WTC11 (cell line): ENCODE data around the gene LNX1. TPM values are rescaled to one million over a fixed set of nuclear protein-coding genes. Genes with fewer than 3 reads are reported as not detected.

Source experiments
- ATAC-seq: fragments of 200-7000 bp; cut with Tn5 transposase; 2 replicates; pipeline ENCODE4 v1.10.0; 2021; ENCODE audit warnings: mild to moderate bottlenecking, moderate library complexity
- CTCF ChIA-PET: fragments of 300-600 bp; sonication (Branson Sonifier 250); formaldehyde crosslinking; loops from one replicate; lab custom pipeline; 2021; ENCODE audit warnings: antibody characterized with exemption; lab: Charles Lee
- POLR2A ChIA-PET: fragments of 350-600 bp; sonication (Branson Sonifier 250); formaldehyde crosslinking; loops from one replicate; lab custom pipeline; 2021; ENCODE audit warnings: antibody characterized with exemption; lab: Charles Lee
- DNase-seq: peaks from one replicate; pipeline ENCODE4 v3.0.0; 2021; ENCODE audit warnings: low spot score
- H3K27ac Mint-ChIP-seq: 2 replicates; pipeline ENCODE4 v1.8.0; 2021; ENCODE audit warnings: mixed read lengths
- H3K27me3 Mint-ChIP-seq: 2 replicates; pipeline ENCODE4 v1.8.0; 2021; ENCODE audit warnings: low read depth, mild to moderate bottlenecking, moderate library complexity, mixed read lengths
- H3K36me3 Mint-ChIP-seq: 2 replicates; pipeline ENCODE4 v1.8.0; 2021; ENCODE audit warnings: mixed read lengths
- H3K4me1 Mint-ChIP-seq: 2 replicates; pipeline ENCODE4 v1.8.0; 2022; ENCODE audit warnings: mixed read lengths
- H3K4me3 Mint-ChIP-seq: 2 replicates; pipeline ENCODE4 v1.8.0; 2021; ENCODE audit warnings: mild to moderate bottlenecking, moderate library complexity, mixed read lengths
- H3K9me3 Mint-ChIP-seq: 2 replicates; pipeline ENCODE4 v1.8.0; 2021; ENCODE audit warnings: mixed read lengths
- ATF1 ChIP-seq: sonication (generic); formaldehyde crosslinking; IDR thresholded peaks from 2 replicates; pipeline ENCODE4 v1.8.1; 2023; ENCODE audit warnings: mild to moderate bottlenecking, moderate library complexity, missing genetic modification reagents
- CBFB ChIP-seq: sonication (generic); formaldehyde crosslinking; IDR thresholded peaks from 2 replicates; pipeline ENCODE4 v1.8.1; 2022; ENCODE audit warnings: mild to moderate bottlenecking, low read depth, missing genetic modification reagents
- ESRRA ChIP-seq: sonication (generic); formaldehyde crosslinking; IDR thresholded peaks from 2 replicates; pipeline ENCODE4 v1.8.1; 2022; ENCODE audit warnings: mild to moderate bottlenecking, missing genetic modification reagents, borderline replicate concordance
- NR1H2 ChIP-seq: sonication (generic); formaldehyde crosslinking; IDR thresholded peaks from 2 replicates; pipeline ENCODE4 v1.9.0; 2021; ENCODE audit warnings: mild to moderate bottlenecking, moderate library complexity, missing genetic modification reagents
- RELA ChIP-seq: sonication (generic); formaldehyde crosslinking; IDR thresholded peaks from 2 replicates; pipeline ENCODE4 v1.8.1; 2022; ENCODE audit warnings: missing genetic modification reagents, mild to moderate bottlenecking, borderline replicate concordance
- TCF7 ChIP-seq: sonication (generic); formaldehyde crosslinking; IDR thresholded peaks from 2 replicates; pipeline ENCODE4 v1.8.0; 2022; ENCODE audit warnings: mild to moderate bottlenecking, low read depth, missing genetic modification reagents, moderate library complexity
- ZBTB21 ChIP-seq: sonication (generic); formaldehyde crosslinking; IDR thresholded peaks from 2 replicates; pipeline ENCODE4 v1.8.1; 2023; ENCODE audit warnings: mild to moderate bottlenecking, missing genetic modification reagents, borderline replicate concordance
- total RNA-seq: library from RNA; stranded (reverse); gene quantifications from 3 replicates; pipeline ENCODE4 v1.2.3, GENCODE V29; 2021
- TF ChIP-seq, protein P1 (sequence below): sonication (generic); formaldehyde crosslinking; IDR thresholded peaks from 2 replicates; pipeline ENCODE4 v1.8.1; 2022; ENCODE audit warnings: low read depth, missing genetic modification reagents, borderline replicate concordance
- TF ChIP-seq, protein P2 (sequence below): fragments of 250-450 bp; sonication (Bioruptor Pico); IDR thresholded peaks from 2 replicates; pipeline ENCODE4 v1.9.0; 2021; ENCODE audit warnings: mild to moderate bottlenecking, borderline replicate concordance
- TF ChIP-seq, protein P3 (sequence below): sonication (generic); formaldehyde crosslinking; IDR thresholded peaks from 2 replicates; pipeline ENCODE4 v1.8.1; 2023; ENCODE audit warnings: mild to moderate bottlenecking, missing genetic modification reagents, moderate library complexity
- TF ChIP-seq, protein P4 (sequence below): fragments of 200-600 bp; IDR thresholded peaks from 2 replicates; pipeline ENCODE4 v1.8.0; 2022; ENCODE audit warnings: antibody characterized with exemption
- TF ChIP-seq, protein P5 (sequence below): sonication (generic); formaldehyde crosslinking; IDR thresholded peaks from 2 replicates; pipeline ENCODE4 v1.8.1; 2022; ENCODE audit warnings: missing genetic modification reagents, borderline replicate concordance
- TF ChIP-seq, protein P6 (sequence below): sonication (generic); formaldehyde crosslinking; IDR thresholded peaks from 2 replicates; pipeline ENCODE4 v1.8.1; 2022; ENCODE audit warnings: mild to moderate bottlenecking, moderate library complexity, missing genetic modification reagents
- TF ChIP-seq, protein P7 (sequence below): sonication (generic); formaldehyde crosslinking; IDR thresholded peaks from 2 replicates; pipeline ENCODE4 v1.8.0; 2023; ENCODE audit warnings: missing genetic modification reagents, mild to moderate bottlenecking, borderline replicate concordance
- TF ChIP-seq, protein P8 (sequence below): sonication (generic); formaldehyde crosslinking; conservative IDR thresholded peaks from 2 replicates; pipeline ENCODE4 v1.8.1; 2022; ENCODE audit warnings: mild to moderate bottlenecking, missing genetic modification reagents
- TF ChIP-seq, protein P9 (sequence below): fragments of 250-450 bp; sonication (Bioruptor Pico); IDR thresholded peaks from 2 replicates; pipeline ENCODE4 v1.8.0; 2021; ENCODE audit warnings: mild to moderate bottlenecking

Gene LNX1
- total RNA-seq, 1 experiment from 2014 or later: 5.9 TPM

DNA sequence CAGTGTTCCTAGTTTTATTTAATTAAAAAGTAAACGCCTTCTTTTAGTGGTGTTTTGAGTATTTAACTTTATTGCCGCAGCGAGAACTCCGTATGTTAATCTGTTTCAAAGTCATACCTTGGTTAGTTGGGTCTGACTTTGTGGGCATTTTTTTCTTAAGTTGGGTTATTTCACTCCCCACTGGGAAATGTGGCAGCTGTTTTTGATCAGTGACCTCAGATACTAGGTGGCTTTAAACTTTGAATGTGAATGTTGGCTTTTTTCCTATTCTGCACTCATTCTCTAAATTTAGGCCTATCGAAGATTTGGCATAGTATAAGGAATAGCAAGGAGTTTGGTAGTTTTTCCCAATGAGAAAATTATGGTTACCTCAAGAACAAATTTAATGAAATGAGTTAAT is 127.9 kb downstream of the LNX1 start (continued):
- TF ChIP-seq, protein P1, sequence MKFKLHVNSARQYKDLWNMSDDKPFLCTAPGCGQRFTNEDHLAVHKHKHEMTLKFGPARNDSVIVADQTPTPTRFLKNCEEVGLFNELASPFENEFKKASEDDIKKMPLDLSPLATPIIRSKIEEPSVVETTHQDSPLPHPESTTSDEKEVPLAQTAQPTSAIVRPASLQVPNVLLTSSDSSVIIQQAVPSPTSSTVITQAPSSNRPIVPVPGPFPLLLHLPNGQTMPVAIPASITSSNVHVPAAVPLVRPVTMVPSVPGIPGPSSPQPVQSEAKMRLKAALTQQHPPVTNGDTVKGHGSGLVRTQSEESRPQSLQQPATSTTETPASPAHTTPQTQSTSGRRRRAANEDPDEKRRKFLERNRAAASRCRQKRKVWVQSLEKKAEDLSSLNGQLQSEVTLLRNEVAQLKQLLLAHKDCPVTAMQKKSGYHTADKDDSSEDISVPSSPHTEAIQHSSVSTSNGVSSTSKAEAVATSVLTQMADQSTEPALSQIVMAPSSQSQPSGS (CRISPR knock-in tag): no peak
- TF ChIP-seq, protein P2, sequence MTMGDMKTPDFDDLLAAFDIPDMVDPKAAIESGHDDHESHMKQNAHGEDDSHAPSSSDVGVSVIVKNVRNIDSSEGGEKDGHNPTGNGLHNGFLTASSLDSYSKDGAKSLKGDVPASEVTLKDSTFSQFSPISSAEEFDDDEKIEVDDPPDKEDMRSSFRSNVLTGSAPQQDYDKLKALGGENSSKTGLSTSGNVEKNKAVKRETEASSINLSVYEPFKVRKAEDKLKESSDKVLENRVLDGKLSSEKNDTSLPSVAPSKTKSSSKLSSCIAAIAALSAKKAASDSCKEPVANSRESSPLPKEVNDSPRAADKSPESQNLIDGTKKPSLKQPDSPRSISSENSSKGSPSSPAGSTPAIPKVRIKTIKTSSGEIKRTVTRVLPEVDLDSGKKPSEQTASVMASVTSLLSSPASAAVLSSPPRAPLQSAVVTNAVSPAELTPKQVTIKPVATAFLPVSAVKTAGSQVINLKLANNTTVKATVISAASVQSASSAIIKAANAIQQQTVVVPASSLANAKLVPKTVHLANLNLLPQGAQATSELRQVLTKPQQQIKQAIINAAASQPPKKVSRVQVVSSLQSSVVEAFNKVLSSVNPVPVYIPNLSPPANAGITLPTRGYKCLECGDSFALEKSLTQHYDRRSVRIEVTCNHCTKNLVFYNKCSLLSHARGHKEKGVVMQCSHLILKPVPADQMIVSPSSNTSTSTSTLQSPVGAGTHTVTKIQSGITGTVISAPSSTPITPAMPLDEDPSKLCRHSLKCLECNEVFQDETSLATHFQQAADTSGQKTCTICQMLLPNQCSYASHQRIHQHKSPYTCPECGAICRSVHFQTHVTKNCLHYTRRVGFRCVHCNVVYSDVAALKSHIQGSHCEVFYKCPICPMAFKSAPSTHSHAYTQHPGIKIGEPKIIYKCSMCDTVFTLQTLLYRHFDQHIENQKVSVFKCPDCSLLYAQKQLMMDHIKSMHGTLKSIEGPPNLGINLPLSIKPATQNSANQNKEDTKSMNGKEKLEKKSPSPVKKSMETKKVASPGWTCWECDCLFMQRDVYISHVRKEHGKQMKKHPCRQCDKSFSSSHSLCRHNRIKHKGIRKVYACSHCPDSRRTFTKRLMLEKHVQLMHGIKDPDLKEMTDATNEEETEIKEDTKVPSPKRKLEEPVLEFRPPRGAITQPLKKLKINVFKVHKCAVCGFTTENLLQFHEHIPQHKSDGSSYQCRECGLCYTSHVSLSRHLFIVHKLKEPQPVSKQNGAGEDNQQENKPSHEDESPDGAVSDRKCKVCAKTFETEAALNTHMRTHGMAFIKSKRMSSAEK: no peak
- TF ChIP-seq, protein P3, sequence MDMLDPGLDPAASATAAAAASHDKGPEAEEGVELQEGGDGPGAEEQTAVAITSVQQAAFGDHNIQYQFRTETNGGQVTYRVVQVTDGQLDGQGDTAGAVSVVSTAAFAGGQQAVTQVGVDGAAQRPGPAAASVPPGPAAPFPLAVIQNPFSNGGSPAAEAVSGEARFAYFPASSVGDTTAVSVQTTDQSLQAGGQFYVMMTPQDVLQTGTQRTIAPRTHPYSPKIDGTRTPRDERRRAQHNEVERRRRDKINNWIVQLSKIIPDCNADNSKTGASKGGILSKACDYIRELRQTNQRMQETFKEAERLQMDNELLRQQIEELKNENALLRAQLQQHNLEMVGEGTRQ (CRISPR knock-in tag): no peak
- TF ChIP-seq, protein P4, sequence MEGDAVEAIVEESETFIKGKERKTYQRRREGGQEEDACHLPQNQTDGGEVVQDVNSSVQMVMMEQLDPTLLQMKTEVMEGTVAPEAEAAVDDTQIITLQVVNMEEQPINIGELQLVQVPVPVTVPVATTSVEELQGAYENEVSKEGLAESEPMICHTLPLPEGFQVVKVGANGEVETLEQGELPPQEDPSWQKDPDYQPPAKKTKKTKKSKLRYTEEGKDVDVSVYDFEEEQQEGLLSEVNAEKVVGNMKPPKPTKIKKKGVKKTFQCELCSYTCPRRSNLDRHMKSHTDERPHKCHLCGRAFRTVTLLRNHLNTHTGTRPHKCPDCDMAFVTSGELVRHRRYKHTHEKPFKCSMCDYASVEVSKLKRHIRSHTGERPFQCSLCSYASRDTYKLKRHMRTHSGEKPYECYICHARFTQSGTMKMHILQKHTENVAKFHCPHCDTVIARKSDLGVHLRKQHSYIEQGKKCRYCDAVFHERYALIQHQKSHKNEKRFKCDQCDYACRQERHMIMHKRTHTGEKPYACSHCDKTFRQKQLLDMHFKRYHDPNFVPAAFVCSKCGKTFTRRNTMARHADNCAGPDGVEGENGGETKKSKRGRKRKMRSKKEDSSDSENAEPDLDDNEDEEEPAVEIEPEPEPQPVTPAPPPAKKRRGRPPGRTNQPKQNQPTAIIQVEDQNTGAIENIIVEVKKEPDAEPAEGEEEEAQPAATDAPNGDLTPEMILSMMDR: no peak
- TF ChIP-seq TCF7 (CRISPR knock-in tag): no peak
- TF ChIP-seq, protein P5, sequence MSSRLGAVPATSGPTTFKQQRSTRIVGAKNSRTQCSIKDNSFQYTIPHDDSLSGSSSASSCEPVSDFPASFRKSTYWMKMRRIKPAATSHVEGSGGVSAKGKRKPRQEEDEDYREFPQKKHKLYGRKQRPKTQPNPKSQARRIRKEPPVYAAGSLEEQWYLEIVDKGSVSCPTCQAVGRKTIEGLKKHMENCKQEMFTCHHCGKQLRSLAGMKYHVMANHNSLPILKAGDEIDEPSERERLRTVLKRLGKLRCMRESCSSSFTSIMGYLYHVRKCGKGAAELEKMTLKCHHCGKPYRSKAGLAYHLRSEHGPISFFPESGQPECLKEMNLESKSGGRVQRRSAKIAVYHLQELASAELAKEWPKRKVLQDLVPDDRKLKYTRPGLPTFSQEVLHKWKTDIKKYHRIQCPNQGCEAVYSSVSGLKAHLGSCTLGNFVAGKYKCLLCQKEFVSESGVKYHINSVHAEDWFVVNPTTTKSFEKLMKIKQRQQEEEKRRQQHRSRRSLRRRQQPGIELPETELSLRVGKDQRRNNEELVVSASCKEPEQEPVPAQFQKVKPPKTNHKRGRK: no peak

DNA sequence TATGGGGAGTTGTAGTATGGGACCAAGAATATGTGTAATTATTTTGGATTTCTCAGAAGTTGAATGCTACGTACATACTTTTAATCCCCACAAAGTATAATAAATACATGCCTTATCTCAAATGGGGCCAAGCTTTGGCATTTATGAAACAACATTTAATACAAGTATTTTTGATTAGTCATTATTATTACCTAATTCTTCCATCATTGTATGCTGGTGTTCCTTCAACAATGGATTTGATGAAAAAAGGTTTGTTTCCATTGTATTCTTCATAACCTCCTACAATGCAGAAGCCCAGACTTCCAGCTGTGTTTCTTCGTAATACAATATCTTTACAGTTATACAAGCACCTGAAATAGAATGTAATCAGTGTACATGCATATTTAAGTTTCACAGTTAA is 130.0 kb downstream of the LNX1 start:
- no peaks in the 10 kb centered on the region for H3K4me1 Mint-ChIP-seq
- H3K9me3 Mint-ChIP-seq: peaks cover 10% of the 10 kb centered on the region
- H3K27me3 Mint-ChIP-seq: no peaks in the 10 kb centered on the region
- CTCF ChIA-PET: no interaction called here
- ATAC-seq (no peak), DNase-seq (no peak)
- peaks cover 48% of the 10 kb centered on the region for H3K36me3 Mint-ChIP-seq
- no peak overlapping the region for H3K27ac Mint-ChIP-seq
- POLR2A ChIA-PET: no interaction called here
- no peak overlapping the region for H3K4me3 Mint-ChIP-seq
- TF ChIP-seq, protein P6, sequence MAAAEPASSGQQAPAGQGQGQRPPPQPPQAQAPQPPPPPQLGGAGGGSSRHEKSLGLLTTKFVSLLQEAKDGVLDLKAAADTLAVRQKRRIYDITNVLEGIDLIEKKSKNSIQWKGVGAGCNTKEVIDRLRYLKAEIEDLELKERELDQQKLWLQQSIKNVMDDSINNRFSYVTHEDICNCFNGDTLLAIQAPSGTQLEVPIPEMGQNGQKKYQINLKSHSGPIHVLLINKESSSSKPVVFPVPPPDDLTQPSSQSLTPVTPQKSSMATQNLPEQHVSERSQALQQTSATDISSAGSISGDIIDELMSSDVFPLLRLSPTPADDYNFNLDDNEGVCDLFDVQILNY (CRISPR knock-in tag): no peak
- TF ChIP-seq, protein P7, sequence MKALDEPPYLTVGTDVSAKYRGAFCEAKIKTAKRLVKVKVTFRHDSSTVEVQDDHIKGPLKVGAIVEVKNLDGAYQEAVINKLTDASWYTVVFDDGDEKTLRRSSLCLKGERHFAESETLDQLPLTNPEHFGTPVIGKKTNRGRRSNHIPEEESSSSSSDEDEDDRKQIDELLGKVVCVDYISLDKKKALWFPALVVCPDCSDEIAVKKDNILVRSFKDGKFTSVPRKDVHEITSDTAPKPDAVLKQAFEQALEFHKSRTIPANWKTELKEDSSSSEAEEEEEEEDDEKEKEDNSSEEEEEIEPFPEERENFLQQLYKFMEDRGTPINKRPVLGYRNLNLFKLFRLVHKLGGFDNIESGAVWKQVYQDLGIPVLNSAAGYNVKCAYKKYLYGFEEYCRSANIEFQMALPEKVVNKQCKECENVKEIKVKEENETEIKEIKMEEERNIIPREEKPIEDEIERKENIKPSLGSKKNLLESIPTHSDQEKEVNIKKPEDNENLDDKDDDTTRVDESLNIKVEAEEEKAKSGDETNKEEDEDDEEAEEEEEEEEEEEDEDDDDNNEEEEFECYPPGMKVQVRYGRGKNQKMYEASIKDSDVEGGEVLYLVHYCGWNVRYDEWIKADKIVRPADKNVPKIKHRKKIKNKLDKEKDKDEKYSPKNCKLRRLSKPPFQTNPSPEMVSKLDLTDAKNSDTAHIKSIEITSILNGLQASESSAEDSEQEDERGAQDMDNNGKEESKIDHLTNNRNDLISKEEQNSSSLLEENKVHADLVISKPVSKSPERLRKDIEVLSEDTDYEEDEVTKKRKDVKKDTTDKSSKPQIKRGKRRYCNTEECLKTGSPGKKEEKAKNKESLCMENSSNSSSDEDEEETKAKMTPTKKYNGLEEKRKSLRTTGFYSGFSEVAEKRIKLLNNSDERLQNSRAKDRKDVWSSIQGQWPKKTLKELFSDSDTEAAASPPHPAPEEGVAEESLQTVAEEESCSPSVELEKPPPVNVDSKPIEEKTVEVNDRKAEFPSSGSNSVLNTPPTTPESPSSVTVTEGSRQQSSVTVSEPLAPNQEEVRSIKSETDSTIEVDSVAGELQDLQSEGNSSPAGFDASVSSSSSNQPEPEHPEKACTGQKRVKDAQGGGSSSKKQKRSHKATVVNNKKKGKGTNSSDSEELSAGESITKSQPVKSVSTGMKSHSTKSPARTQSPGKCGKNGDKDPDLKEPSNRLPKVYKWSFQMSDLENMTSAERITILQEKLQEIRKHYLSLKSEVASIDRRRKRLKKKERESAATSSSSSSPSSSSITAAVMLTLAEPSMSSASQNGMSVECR (CRISPR knock-in tag): no peak
- TF ChIP-seq NR1H2 (CRISPR knock-in tag): no peak
- no peak for TF ChIP-seq CBFB (CRISPR knock-in tag)
- TF ChIP-seq, protein P8, sequence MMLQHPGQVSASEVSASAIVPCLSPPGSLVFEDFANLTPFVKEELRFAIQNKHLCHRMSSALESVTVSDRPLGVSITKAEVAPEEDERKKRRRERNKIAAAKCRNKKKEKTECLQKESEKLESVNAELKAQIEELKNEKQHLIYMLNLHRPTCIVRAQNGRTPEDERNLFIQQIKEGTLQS (CRISPR knock-in tag): no peak
- TF ChIP-seq ATF1 (CRISPR knock-in tag): no peak
- TF ChIP-seq, protein P1 (CRISPR knock-in tag): no peak
- TF ChIP-seq ZBTB21: no peak
- no peak for TF ChIP-seq ESRRA
- no peak for TF ChIP-seq RELA
- TF ChIP-seq, protein P9, sequence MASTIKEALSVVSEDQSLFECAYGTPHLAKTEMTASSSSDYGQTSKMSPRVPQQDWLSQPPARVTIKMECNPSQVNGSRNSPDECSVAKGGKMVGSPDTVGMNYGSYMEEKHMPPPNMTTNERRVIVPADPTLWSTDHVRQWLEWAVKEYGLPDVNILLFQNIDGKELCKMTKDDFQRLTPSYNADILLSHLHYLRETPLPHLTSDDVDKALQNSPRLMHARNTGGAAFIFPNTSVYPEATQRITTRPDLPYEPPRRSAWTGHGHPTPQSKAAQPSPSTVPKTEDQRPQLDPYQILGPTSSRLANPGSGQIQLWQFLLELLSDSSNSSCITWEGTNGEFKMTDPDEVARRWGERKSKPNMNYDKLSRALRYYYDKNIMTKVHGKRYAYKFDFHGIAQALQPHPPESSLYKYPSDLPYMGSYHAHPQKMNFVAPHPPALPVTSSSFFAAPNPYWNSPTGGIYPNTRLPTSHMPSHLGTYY (CRISPR knock-in tag): no peak
